Colonic mucosa (tissue), 4 donors: ENCODE measurements around the gene PIK3C3. TPM values are rescaled to one million over a fixed set of nuclear protein-coding genes. Genes with fewer than 3 reads are reported as not detected.

ENCODE experiments used
- DNase-seq: peaks from one replicate; pipeline ENCODE4 v3.0.0-alpha.2; 2020
- H3K27ac ChIP-seq: fragments of 200-600 bp; one replicate; pipeline ENCODE4 v1.8.0; 2021
- H3K27me3 ChIP-seq: fragments of 200-600 bp; one replicate; pipeline ENCODE4 v1.8.0; 2021
- H3K36me3 ChIP-seq: fragments of 200-600 bp; one replicate; pipeline ENCODE4 v1.8.0; 2021
- H3K4me1 ChIP-seq: fragments of 200-600 bp; one replicate; pipeline ENCODE4 v1.8.0; 2021; ENCODE audit warnings: mild to moderate bottlenecking
- H3K4me3 ChIP-seq: fragments of 200-600 bp; one replicate; pipeline ENCODE4 v1.8.0; 2021
- H3K9ac ChIP-seq, 2 donors: one replicate each; pipeline ENCODE4 v1.7.0; 2013; ENCODE audit warnings: control low read depth in 2 of 2, low read depth in 2 of 2, low read length in 2 of 2
- H3K9me3 ChIP-seq: fragments of 200-600 bp; one replicate; pipeline ENCODE4 v1.8.0; 2021
- intact Hi-C: fragments of 100-400 bp; cut with DNase I; formaldehyde crosslinking; loops from one replicate; pipeline ENCODE4 v1.14.1; 2022
- total RNA-seq, 2 donors: library from RNA; stranded (reverse); fragmentation: NEBNext Ultra II Directional in 1 of 2; extraction: Animal tissue kit (Norgen Biotek cat#: 25700) in 1 of 2; gene quantifications; one replicate each; pipeline ENCODE4 v1.2.1, GENCODE V29; 2021
- TF ChIP-seq, protein P1 (sequence below): fragments of 200-600 bp; IDR thresholded peaks from one replicate; pipeline ENCODE4 v1.8.0; 2022; ENCODE audit warnings: antibody characterized with exemption, mild to moderate bottlenecking
- donor health status: healthy.
- donor health status: DM: no; HTN: no; CAD: no.
- donor health status: DM: no; HTN: no; CAD: no.

PIK3C3 gene
- total RNA-seq, 2 donors from 2014 or later, result 32.0 to 40.3 TPM

DNA sequence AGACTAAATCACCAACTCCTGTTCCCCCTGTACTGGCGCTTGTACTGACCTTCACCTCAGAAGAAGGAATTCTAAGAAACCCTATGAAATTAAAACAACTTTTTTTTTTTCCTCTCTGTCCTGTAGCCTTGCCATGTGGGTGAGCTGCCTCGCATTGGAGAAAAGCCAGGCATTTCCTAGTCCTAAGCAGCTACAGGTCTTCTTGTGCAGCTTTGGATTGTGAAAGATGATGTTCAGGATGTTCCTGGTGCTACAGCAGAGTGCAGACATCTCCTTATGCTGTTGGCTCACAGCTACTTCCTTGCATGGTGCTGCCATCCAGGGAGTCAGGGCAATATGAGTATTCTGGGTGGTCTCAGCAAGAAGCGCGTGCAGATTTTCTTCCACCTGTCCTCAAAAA is 11.9 kb downstream of the PIK3C3 start:
- Histone ChIP-seq H3K4me3 (no peak overlapping the region), H3K27me3 (no peaks in the 10 kb centered on the region), H3K9ac (no peak overlapping the region), H3K36me3 (no peaks in the 10 kb centered on the region), H3K9me3 (no peaks in the 10 kb centered on the region), H3K4me1 (no peaks in the 10 kb centered on the region), H3K27ac (no peak overlapping the region)
- intact Hi-C loops, result no loop called here
- DNase-seq, result no peak
- TF ChIP-seq, protein P1, sequence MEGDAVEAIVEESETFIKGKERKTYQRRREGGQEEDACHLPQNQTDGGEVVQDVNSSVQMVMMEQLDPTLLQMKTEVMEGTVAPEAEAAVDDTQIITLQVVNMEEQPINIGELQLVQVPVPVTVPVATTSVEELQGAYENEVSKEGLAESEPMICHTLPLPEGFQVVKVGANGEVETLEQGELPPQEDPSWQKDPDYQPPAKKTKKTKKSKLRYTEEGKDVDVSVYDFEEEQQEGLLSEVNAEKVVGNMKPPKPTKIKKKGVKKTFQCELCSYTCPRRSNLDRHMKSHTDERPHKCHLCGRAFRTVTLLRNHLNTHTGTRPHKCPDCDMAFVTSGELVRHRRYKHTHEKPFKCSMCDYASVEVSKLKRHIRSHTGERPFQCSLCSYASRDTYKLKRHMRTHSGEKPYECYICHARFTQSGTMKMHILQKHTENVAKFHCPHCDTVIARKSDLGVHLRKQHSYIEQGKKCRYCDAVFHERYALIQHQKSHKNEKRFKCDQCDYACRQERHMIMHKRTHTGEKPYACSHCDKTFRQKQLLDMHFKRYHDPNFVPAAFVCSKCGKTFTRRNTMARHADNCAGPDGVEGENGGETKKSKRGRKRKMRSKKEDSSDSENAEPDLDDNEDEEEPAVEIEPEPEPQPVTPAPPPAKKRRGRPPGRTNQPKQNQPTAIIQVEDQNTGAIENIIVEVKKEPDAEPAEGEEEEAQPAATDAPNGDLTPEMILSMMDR, result no peak

DNA sequence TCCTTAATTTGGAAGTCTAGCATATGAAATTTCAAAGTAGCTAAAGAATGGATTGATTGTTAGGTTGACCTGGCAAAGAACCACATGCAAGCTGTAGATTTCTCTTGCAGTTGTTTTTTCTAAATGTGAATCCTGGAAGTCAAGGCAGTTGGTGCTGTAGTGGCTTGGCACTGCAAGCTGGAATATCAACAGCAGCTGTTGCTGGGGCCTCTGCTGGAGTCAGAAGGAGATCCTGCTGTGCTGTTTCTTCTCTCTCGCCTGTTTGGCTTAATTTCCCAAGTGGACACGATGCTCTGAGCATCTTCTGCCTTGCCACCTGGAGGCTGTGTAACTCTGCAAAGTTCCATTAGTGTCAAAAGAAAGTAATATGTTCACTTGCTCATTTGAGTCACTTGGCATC is 12.6 kb downstream of the PIK3C3 start:
- TF ChIP-seq, protein P1, result no peak
- H3K9ac ChIP-seq, result no peak overlapping the region
- H3K4me3 ChIP-seq, result no peak overlapping the region
- H3K27ac ChIP-seq, result no peak overlapping the region
- no peak for DNase-seq
- no peaks in the 10 kb centered on the region for H3K27me3 ChIP-seq
- no peaks in the 10 kb centered on the region for H3K4me1 ChIP-seq
- intact Hi-C loops, result no loop called here
- H3K9me3 ChIP-seq, result no peaks in the 10 kb centered on the region
- no peaks in the 10 kb centered on the region for H3K36me3 ChIP-seq

DNA sequence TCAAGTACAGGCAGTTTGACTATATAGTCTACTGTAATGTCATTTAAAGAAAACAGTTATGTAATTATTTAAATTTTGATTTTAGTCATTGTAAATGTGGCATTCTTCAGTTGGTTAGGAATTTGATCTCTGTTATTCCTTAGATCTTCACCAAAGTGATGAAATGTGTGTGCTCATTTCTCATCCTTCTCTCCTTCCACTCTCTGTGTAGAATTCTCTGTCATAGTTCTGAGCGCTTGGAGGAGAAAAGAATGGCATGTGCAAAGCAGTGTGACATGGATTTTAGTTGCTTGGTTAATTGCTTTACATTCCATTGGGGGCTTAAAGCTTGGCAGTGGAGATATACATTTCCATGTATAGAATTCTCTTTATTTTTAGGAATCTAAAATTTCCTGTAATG is 14.8 kb downstream of the PIK3C3 start:
- Histone ChIP-seq H3K27ac (no peak overlapping the region), H3K4me3 (no peak overlapping the region), H3K9me3 (no peaks in the 10 kb centered on the region), H3K9ac (no peak overlapping the region), H3K36me3 (no peaks in the 10 kb centered on the region), H3K27me3 (no peaks in the 10 kb centered on the region), H3K4me1 (no peaks in the 10 kb centered on the region)
- TF ChIP-seq, protein P1, result no peak
- DNase-seq, result no peak
- intact Hi-C loops, result no loop called here

DNA sequence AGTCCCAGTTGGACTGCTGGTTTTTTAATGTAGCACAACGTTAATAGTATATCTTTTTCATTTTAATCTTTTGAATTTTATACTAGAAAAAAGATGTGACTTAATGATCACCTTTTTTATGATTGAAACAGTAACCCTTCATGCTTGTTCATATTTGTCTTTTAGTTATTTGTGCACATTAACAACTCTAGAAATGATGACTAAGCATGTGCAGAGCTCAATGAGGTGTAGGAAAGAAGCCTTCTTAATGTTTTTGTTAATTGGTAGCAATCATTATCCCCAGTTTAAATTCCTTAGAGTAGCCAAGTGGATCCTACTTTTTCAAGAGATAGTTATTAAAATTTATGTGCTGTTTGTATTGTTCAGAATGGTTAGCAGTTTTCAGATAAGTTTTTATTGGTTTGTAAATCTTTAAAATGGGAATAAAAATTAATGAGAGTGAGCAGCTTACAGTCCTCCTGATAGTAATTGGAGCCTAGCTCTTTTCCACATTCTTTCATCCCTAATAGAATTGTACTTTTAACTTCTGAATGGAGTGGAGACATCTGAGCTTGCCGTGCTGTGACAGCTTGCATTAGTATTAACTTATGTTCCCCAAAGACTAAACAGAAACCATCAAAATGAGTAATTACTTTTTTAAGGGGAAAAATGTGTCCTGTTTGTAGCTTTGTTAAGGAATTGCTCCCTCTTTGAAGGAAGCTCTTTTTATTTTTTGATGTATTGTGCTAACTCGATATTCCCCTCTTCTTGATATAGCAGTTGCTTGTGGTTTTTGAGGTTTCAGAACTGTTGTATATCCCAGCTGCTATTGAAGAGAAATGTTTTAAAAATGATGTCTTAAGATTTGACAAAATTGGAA is 17.3 kb downstream of the PIK3C3 start:
- Histone ChIP-seq H3K9me3 (no peaks in the 10 kb centered on the region), H3K27me3 (no peaks in the 10 kb centered on the region), H3K9ac (no peak overlapping the region), H3K27ac (no peak overlapping the region), H3K36me3 (no peaks in the 10 kb centered on the region), H3K4me1 (no peaks in the 10 kb centered on the region), H3K4me3 (no peak overlapping the region)
- DNase-seq, result no peak
- TF ChIP-seq, protein P1, result no peak
- intact Hi-C loops, result no loop called here

DNA sequence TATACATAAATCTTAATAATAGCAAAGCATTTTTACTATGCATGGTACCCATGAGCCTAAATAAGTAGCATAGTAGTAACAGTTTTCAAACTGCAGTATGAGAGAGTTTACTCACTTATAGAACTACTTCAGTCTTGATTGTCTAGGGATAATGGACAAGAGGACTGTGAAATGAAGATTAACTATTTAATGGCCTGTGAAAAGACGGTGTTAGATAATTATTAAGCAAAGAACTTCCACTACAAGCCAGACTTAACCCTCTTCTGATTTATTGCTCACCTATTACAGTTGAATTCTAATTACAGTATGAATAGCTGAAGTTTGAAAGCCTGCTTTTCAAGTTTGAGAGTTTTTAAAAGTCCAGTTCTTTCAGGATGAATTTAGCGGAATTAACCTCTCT is 18.9 kb downstream of the PIK3C3 start:
- Histone ChIP-seq H3K27me3 (no peaks in the 10 kb centered on the region), H3K9me3 (no peaks in the 10 kb centered on the region), H3K27ac (no peak overlapping the region), H3K4me1 (no peaks in the 10 kb centered on the region), H3K4me3 (no peak overlapping the region), H3K9ac (no peak overlapping the region), H3K36me3 (no peaks in the 10 kb centered on the region)
- DNase-seq, result no peak
- TF ChIP-seq, protein P1, result no peak
- intact Hi-C loops, result no loop called here
